HG03103 (cell line): ENCODE results near the gene USP10.
"Not testable (repeated sequence)": the region's sequence is repeated elsewhere in the genome, so short reads cannot be mapped to it uniquely, and the experiment has no call there.

Experiments
- ATAC-seq: cut with Tn5 transposase; IDR thresholded peaks from one replicate; pipeline ENCODE4 v1.9.1; 2021; ENCODE audit warnings: low read depth; ENCODE audit not compliant: unreplicated experiment

The USP10 gene

DNA sequence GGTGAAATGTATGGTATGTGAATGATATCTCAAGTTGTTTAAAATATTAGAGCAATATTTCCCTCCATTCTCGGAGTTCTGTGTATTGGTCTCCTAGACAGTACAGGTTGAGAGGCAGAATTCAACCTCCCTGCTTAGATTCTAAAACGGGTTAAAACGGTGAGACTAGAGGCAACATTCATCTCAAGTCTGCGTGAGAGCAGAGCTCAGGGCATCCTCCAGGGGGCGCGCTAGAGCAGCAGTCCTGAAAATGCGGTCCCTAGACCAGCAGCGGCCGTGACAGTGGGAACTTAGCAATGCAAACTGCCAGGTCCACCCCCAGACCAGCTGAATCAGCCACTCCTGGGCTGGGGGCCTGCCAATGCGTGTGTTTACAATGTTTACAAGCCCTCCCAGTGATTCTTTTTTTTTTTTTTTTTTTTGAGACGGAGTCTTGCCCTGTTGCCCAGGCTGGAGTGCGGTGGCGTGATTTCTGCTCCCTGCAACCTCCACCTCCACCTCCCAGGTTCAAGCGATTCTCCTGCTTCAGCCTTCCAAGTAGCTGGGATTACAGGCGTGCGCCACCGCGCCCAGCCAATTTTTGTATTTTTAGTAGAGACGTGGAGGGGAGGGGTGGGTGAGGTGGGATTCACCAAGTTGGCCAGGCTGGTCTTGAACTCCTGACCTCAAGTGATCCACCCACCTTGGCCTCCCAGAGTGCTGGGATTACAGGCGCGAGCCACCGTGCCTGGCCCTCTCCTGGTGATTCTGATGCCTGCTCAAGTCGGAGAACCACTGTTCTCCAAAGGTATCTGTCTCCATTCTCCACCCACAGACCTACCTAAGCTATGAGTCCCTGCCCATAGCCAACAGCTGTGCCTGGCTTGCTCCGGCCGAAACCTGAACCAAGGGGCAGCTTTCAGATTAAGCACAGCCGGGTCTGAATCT lies 27.3 kb upstream of the USP10 start:
- no peak for ATAC-seq

DNA sequence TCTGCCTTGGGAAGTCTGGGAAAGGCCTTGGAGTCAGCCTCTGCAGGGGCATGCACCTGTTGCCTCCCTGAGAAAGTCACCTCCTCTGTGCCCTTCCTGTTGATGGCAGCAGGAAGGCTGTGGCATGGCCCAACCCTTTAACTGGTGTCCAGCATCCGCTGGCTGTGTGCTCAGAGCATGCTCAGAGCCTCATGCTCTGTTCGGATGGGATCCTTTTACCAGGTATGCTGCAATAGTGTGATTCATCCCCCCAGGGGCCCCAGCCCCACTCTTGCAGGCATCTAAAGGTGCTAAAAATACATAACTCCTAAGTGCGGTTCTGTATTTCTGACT lies 26.6 kb upstream of the USP10 start:
- no peak for ATAC-seq

DNA sequence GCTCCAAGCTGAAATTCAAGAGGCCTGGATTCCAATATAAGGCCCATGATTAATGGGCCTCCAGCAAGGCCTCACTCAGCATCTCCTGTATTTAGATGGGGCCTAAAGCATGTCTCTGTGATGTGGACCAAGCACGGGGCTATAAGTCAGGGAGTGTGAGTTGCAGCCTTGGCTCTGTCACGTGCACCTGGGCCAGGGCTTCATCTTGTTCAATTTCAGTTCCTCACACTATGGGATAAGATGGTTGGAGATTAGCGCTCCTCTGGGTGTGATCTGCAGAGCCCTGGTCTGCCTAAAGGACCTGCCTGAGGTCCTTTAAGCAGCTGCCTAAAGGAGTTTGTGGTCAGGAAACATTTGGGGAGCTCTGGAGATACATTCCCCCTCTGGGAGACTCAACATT lies 26.2 kb upstream of the USP10 start:
- ATAC-seq, result no peak

DNA sequence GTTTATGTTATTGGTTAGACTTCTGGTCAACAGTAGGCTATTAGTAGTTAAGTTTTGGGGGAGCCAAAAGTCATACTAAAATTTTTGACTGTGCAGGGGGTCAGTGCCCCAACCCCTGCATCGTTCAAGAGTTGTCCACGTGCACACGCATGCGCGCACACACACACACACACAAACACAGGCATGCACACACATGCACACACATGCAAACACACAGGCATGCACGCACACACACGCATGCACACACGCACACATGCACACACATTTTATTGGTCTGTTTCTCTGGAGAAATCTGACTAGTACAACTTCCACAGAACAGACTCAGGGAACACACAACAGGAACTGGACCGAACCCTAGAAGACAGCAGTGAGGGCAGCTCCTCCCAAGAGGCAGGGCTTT lies 24.4 kb upstream of the USP10 start:
- ATAC-seq, result no peak

DNA sequence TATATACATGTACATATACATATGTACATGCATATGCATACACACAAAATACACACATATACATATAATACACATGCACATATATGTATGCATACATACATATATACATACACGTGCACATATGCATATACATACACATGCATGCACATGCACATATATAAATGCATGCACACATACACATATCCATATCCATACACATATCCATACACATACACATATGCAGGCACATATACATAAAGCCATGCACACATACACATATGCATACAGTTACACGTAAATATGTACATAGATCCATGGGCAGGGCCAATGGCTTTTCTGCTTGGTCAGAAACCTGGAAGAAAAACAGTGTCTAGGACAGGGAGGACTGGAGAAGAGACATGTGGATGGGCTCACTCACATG lies 23.9 kb upstream of the USP10 start:
- ATAC-seq, result no peak

DNA sequence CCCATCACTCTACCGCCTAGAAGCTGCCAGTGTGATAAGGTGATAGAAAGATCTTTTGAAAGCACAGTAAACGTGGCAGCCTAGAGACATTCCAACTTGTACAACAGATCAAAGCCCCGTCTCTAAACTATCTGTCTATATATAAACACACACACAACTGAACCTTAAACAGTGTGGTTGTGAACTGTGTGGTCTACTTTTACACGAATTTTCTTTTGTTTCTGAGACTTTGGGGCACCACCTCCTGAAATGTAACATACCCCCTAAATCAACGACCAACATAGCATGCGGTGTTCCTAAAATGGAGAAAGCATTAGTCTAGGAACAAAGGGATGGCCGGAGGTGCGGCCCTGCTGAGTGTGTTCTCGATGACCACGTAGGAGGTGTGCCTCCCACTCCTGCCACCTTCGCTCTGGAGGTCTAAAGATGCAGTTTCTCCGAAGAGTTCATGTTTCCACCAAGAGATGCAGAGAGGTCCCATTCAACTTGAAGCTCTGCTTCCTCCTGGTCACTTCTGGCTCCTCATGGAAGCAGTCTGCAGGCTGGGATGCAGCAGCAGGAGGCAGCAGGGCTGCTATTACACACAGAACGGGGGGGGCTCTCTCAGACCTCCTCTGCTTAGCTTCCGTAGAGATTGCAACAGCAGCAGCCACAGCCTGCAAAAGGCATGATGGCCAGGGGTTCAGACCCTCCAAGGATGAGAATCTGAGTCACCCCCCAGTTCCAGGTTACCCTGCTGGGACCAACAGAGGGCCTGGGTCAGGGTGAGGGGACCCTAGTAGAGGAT lies 22.6 kb upstream of the USP10 start:
- ATAC-seq, result no peak

DNA sequence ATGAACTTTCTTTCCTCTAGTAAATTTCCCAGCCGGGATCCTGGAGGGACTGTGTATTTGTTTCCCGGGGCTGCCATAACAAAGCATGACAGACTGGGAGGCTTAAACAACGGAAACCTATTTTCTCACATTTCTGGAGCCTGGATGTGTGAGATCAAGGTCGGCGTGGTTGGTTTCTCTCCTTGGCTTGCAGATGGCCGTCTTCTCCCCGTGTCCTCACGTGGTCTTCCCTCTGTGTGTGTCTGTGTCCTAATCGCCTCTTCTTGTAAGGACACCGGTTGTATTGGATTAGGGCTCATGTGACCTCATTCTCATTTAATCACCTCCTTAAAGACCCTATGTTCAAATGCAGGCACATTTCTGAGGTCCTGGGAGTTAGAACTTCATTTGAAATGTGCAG lies 22.0 kb upstream of the USP10 start:
- ATAC-seq, result no peak

DNA sequence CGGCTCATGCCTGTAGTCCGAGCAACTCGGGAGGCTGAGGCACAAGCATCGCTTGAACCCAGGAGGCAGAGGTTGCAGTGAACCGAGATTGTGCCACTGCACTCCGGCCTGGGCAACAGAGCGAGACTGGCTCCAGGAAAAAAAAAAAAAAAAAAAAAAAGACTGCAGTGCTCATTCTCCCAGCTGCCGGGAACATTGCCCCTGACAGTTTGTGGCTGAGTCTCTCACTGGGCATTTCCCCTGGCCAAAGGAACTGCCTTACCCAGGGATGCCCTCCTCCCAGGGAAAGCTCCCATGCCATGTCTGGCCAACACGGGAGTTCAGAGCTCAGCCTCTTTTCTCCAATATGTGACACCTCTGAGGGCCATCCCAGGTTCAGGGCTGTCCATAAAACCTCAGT lies 21.3 kb upstream of the USP10 start:
- no peak for ATAC-seq

DNA sequence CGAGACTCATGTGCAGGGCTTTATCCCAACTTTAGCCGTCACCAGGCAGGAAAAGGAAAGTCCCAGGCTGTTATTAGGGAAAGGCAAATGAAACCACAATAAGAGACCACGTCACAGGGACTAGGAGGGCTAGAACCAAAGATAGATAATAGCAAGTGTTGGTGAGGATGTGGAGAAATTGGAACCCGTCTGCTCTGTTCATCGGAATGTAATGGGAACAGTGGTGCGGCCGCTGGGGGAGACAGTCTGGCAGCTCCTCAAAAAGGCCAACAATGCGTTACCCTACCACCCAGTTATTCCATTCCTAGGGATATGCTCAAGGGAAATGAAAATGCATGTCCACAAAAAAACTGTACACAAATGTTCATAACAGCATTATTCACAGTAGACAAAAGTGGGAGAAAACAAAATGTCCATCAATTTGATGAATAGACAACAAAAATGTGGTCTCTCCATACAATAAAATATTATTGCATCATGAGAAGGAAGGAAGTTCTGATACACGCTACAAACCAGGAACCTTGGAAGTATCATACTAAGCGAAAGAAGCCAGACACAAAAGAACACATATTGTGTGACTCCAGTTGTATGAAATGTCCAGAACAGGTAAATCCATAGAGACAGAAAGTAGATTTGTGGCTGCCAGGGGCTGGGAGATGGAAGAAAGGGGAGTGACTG lies 19.5 kb upstream of the USP10 start:
- ATAC-seq, result no peak

DNA sequence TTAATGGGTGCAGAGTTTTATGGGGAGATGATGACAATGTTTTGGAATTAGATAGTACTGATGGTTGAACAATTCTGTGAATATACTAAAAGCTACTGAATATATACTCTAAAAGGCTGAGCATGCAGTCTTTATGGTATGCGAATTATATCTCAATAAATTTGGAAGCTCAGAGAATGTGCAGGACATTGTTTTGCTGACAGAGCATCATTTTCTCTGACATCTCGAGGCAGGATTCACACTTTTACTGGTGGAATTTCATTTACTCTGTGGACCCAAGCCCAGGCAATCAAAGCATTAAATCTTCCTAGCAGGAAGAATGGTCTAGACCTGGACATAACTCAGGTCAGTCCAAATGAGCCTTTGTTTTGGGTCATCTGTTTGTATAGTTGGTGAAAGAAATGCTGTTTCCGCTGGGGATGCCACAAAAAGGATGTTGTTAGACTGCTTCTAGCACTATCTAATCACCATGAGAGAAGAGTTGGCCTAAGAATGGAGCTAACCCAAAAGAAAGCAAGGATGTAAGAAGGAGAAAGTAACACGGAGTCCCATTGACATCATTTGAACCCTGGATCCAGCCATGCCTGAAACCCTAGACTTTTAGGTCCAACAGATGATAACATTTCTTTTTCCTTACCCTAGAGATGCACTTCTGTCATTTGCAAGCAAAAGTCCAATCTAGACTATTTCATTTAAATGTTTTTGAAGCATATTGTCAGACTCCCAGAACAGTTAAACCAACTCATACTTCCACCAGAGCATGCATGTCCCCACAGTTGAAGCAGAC lies 18.8 kb upstream of the USP10 start:
- no peak for ATAC-seq

DNA sequence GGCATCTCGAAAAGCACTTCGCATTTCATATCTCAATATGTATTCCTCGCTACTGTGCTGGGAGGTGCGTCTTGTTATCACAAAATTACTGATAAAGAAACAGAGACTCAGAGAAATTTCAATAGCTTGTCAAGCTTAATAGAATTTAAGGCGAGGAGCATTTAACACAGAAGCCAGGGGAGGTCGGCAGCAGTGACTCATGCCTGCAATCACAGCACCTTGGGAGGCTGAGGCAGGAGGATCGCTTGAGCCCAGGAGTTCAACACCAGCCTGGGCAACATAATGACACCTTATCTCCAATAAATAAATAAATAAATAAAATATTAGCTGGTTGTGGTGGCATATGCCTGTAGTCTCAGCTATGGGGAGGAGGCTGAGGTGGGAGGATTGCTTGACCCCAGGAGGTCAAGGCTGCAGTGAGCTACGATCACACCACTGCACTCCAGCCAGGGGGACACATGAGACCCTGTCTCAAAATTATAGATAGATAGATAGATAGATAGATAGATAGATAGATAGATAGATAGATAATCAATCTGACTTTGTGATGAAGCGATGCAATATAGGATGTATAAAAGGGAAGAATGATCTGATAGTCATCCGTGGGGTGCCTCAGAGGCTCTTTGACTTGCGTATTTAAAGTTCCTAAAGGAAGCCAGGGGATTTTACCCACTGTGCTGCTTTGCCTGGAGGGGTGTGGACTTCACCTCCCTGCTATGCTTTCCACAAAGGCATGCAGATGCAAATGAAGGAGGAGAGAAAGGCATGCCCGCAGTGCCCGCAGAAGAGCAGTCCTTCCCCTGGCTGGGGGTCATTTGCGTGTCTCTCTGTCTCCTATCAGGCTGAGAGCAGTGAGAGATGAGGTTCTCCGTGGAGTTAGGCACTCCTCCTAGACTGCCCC lies 15.9 kb upstream of the USP10 start:
- no peak for ATAC-seq

DNA sequence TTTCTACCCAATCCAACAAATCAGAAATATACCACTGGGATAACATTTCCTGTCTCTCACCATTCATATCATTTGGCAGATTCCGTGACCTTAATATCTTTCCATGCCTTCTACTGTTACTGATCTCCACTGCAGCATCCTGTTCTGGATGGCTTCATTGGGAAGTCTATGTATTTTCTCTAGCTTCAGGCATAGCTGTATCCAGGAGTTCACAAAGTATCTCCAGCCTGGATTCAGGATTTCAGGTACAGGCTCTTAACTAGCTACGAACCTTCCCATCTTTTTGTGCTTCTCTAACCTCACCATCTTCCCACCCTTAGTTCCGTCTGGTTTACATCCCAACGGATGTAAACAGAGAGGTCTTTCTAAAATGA lies 15.2 kb upstream of the USP10 start:
- ATAC-seq, result no peak

DNA sequence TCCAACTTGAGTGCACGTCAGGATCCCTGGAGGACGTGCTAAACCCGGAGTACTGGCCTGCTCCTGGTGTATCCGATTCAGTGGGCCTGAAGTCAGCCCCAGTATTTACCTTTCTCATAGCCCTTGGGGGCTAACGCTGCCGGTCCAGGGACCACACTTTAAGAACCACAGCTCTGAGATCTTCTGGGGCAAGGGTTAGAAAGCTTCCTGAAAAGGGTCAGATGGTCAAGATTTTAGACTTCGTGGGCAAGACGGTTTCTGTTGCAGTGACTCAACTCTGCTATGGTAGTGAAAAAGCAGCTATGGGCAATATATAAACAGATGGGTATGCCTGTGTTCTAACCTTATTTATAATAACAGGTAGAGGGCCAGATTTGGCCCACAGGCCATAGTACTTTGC lies 14.6 kb upstream of the USP10 start:
- no peak for ATAC-seq

DNA sequence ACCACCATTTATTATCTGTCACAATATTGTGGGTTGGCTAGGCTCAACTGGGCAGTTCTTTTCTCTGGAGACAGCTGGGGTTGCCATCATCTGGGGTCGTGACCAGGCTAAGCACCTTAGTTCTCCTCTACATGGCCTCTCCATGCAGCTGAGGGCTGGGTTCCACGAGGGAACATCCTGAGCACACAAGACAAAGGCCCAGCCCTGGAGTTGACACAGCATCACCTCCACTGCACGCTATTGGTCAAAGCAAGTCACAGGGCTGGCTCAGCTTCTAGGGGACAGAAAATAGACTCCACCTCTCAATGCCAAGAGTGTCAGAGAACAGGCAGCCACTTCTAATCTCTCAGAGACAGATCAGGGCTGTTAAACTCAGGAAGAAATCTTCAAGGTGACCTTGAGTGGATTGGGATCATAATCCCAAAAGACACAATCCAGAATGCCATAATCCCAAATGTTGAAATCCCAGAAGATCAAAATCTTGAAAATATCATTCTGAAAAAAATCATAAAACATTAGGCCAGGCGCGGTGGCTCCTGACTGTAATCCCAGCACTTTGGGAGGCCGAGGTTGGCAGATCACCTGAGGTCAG lies 13.0 kb upstream of the USP10 start:
- ATAC-seq, result no peak

DNA sequence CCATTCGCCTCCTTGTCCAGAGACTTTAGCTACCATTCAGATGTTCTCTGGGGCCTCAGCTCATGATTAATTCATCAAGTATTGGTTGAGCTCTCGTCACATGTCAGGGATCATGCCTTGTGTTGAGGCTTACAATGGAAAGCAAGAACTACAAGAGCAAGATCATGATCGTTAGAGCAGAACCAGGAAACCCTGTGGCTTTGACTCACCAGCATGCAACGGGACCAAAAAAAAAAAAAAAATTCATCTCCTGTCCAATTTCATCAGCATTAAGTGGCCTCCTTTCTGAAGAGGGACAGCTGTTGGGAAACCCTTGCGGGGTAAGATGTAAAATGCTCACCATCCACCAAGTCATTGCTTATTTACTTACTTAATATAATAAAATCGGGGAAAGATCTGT lies 12.1 kb upstream of the USP10 start:
- ATAC-seq, result no peak

DNA sequence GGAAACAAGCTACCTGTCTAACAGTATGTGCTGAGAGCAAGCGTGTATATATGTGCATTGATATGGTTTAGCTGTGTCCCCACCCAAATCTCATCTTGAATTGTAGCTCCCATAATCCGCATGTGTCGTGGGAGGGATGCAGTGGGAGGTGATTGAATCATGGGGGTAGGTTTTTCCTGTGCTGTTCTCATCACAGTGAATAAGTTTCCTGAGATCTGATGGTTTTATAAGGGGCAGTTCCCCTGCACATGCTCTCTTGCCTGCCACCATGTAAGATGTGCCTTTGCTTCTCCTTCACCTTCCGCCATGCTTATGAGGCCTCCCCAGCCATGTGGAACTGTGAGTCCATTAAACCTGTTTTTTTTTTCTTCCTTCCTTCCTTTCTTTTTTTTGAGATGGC lies 11.6 kb upstream of the USP10 start:
- ATAC-seq, result not testable (repeated sequence)

DNA sequence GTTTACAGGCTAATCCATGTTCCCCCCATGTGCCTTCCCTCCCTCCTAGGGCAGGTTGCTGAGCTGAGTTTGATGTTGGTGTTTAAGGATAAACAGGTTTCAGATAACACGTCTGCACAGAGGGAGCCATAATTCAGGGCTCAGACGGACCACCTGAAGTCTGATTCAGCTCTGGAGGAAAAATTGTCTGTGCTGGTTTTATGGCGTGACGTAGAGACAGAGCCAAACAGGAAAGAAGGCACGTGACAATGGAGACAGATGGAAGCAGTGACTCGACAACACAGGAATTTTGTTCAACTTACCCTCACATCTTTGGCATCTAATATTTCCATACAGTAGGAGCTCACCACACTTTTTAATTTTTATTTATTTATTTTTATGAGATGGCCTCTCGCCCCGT lies 10.7 kb upstream of the USP10 start:
- no peak for ATAC-seq

DNA sequence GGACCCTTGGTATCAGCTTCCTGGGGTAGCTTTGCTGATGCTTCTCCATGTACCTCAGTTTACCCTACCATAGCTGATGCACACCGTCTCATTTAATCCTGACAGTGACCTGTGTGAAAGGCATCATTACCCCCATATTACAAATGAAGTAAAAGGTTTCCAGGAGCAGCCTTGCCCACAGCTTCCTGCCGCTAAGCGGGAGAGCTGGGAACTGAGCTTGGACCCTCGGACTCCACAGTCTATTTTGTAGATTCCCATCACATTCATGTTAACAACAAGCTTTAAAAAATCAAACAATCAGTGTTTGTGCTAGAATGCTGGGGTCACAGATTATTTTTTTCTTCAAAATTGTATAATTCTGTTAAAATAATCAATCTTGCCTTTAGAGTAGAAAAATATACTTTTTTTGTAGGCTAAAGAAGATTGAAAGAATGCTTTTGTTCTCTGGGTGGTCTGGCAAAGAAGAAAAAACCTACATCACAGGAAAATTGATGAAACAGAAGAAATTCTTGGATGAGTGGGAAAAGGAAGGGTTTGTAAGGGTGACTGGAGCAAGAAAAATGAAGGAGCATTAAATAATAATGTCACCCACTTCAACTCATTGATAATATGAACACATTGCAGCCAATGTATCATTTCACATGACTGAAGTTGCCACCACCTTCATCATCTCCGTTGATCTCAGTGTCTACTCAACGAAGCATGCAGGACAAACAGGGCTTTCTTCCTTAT lies 9.5 kb upstream of the USP10 start:
- no peak for ATAC-seq
